GM19193 (cell line): ENCODE data around the gene LRRC8E.

Experiments
- POLR2A ChIP-seq: IDR thresholded peaks from 4 replicates; pipeline ENCODE4 v1.6.1; 2011; ENCODE audit not compliant: insufficient read depth, insufficient read length; ENCODE audit errors: extremely low read depth

Gene LRRC8E

DNA sequence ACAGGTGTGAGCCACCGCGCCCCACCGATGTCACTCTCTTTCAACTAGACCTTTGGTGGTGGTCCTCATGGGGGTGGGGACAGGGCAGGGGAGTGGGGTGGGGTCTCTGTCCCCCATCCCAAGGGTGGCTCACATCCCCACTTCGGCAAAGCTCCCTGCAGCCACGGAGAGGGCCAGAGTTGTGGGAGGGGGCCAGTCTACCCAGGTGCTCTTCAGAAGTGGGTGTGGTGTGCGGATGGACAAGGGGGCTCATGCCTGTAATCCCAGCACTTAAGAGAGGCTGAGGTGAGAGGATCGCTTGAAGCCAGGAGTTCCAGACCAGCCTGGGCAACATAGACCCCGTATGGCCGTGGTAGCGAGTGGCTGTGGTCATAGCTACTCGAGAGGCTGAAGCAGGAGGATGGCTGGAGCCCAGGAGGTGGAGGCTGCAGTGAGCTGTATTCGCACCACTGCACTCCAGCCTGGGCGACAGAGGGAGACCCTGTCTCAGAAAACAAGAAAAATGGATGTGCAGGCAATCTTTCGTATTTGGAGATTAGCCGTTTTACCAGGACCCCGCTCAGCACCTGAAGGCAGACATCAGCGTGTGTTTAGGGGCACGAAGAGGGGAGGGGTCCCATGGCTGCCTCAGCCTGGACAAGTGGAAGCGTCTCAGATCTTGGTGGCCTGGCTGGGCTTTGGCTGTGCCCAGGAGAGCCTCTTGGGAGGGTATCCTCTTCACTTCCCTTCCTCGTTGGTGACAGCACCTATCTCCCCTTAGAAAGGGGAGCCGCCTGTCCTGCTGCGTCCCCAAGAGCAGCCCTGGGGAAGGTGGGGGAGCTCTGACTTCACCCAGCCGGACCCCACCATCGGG is 27.2 kb downstream of the LRRC8E start:
- TF ChIP-seq POLR2A: no peak

DNA sequence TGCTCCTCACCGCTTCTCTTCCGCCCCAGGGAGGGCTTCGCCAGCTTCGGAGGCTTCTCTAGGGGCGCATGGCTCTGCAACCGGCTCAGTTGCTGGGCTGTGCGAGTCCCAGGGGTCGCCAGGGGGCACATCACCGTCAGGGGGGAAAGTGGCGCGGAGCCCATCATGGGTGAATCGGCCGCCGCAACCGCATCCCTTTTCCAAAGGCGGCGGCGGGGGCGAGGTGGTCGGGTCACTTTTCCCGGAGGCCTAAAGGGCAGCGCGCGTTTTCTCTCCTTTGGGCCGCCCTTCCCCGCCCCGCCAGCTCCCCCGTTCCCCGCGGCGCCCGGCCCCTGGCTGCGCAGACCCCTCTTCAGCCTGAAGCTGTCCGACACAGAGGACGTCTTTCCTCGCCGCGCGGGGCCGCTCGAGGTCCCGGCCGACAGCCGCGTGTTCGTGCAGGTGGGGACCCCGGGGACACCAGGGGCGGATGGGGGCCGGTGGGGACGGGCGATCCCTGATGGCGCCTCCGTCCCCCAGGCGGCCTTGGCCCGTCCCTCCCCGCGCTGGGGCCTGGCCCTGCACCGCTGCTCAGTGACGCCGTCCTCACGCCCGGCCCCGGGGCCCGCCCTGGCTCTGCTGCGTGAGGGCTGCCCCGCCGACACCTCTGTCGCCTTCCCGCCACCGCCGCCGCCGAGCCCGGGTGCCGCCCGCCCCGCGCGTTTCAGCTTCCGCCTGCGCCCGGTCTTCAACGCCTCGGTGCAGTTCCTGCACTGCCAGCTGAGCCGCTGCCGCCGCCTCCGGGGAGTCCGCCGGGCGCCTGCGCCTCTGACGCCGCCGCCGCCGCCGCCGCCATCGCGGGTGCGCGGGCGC is 28.0 kb downstream of the LRRC8E start:
- no peak for TF ChIP-seq POLR2A

DNA sequence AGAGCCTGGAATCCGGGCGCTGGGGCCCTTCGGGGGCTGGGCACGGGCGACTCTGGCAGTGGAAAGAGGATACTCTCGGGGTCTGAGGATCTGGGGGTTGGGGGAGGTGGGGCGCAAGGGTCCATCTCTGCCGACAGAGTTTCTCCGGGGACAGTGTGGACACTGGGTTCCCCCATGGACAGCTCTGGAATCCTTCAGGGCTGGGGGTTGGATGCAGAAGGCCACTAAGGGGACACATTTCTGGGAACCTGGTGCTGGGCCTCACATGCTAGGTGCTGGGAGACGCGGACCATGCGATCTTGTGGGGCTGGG is 28.6 kb downstream of the LRRC8E start:
- TF ChIP-seq POLR2A: no peak

- TF ChIP-seq POLR2A: no peak
Observed at GRCh38 chr19:7917267-7918061, 29.2 kb downstream of the LRRC8E start.

- TF ChIP-seq POLR2A: no peak
Observed at GRCh38 chr19:7918615-7919421, 30.5 kb downstream of the LRRC8E start.

DNA sequence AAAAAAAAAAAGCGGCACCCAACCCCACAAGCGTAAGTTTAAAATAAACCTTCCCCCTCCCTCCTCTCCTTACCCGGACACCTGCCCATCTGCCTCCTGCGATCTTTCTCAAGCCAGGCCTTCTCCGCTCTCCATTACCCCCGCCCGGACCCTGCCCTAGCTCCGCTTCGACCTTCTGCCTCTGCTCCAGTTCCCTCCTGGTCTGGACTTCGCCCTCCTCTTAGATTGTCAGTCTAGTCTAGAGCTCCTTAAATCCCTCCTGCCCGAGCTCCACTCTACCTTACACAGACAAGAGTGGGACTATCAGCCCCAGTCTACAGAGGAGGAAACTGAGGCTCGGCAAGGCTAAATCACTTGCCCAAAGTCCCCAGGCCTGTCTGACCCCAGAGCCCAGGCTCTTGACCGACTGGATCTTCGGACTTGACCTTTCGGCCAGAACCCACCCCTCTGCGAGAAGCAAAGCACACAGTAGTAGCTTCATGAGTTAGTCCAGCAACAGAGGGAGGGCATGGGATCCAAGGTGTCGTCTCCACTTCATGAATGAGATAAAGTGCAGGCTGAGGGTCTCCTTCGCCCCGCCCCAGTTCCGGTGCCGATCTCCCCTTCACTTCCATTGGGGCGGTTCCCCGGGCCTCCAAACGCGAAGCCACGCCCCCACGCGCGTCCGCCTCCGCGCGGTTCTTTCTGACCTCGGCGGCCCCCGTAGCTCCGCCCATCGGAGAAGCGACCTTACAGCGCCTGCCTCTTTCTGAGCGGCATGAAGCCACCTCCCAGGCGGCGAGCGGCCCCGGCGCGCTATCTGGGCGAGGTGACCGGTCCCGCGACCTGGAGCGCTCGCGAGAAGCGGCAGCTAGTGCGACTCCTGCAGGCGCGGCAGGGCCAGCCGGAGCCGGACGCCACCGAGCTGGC is 31.6 kb downstream of the LRRC8E start, which contains the start of gene SNAPC2:
TSS of gene SNAPC2 (plus strand) at position 729 of the 909 bp plus-strand sequence. CDS start at position 758, 29 bp downstream.
- peak; percentile 64 for TF ChIP-seq POLR2A

DNA sequence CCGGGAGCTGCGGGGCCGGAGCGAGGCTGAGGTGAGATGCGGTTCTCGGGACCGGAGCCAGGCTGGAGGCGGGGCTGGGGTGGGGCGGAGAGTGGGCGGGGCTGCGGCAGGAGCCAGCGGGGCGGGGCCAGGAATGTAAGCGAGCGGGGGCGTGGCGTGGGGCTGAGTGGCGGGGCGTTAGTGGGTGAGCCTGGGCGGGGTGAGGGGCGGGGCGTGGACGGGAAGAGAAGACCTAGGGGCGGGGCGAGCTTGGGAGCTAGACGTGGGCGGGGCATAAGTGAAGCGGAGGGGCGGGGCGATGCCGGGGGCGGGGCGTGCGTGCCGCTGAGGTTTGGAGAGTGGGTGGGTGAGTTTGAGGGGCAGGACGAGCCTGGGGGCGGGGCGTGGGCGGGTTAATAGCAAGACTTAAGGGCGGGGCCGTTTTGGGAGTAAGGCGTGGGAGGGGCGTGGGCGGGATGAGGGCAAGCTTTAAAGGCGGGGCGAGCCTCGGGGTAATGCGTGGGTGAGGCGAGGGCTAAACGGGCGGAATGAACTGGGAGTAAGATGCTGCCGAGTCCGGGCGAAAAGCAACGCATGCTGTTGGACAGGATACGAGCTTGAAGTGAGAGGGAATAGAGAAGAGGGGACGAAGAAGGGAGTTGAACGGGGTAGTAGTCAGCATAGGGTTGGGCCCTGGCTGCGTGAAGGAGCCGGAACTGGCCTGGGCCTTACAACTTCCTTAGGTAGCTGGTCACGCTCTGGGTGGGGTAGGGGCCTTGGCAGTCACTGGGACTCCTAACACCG is 32.4 kb downstream of the LRRC8E start:
- TF ChIP-seq POLR2A: peak; percentile 14

GRCh38 chr19:7921302-7921966 is 33.1 kb downstream of the LRRC8E start:
- TF ChIP-seq POLR2A: no peak

- TF ChIP-seq POLR2A: no peak
Observed at GRCh38 chr19:7921967-7922835, 33.9 kb downstream of the LRRC8E start.

- TF ChIP-seq POLR2A: no peak
Observed at GRCh38 chr19:7922836-7923195, 34.5 kb downstream of the LRRC8E start.
